ENCODE results near the gene SUPT5H. TPM values are rescaled to one million over a fixed set of nuclear protein-coding genes. Genes with fewer than 3 reads are reported as not detected.

Gene SUPT5H
- total and polyA plus RNA-seq, 2 of the 13 experiments (the other 11 are each of a cell fraction or from before 2014, with no cell fraction given) = 48.2 to 51.7 TPM

GRCh38 chr19:39408392-39409207 lies 36.8 kb upstream of the SUPT5H start:
- H3K79me2 ChIP-seq (ENCODE audit: insufficient read depth, low read length) = peaks cover 35% of the 10 kb centered on the region
- ChIA-PET POLR2A (interaction anchor here (0.9 to 5.8 kb wide), 5 partner anchors 11 to 37 kb away, joined by 3 to 117 read pairs (median 15); partner anchors contain the start of genes MED29, PAF1, RPS16 and SUPT5H), CTCF (ENCODE audit: low intra/inter-chr PET ratio, low total read pairs) (no interaction called here)
- peak overlapping the region; percentile 86 for H3K27ac ChIP-seq (ENCODE audit: extremely low read length, insufficient read depth, low read length)
- H3K36me3 ChIP-seq (replicated peaks in 1 of 2; ENCODE audit: control insufficient read depth in 1 of 2, insufficient read depth in 2 of 2, low read length in 2 of 2) = peaks cover 0 to 3% of the 10 kb centered on the region in 2 experiments; a peak in 1 of 5 replicates
- FAIRE-seq (no peak), DNase-seq (ENCODE audit: low spot score) (no peak), ATAC-seq (no peak)
- TSS peak; percentile 56 for BruUV-seq (replicated peaks)
- no peaks in the 10 kb centered on the region; a peak in 1 of 5 replicates for H3K27me3 ChIP-seq (ENCODE audit: control insufficient read depth in 1 of 2, insufficient read depth in 2 of 2, low read length in 2 of 2)
- no peak overlapping the region for H2AFZ ChIP-seq (ENCODE audit: low read length)
- 51% methylated on average over 20 of the region's 20 CpGs for WGBS (ENCODE audit: low lambda C conversion rate)
- peaks cover 40% of the 10 kb centered on the region for H3K4me1 ChIP-seq (ENCODE audit: insufficient read depth, low read length)
- peak overlapping the region; percentile 87 for H3K4me2 ChIP-seq (ENCODE audit: low read depth, low read length)
- in situ Hi-C loops (cut with HindIII; ENCODE audit: extremely low pct_ligation_motif_present, low pct_unique_long_range_greater_than_20kb) (no loop called here), intact Hi-C loops (cut with micrococcal nuclease; ENCODE audit: unreplicated experiment) (no loop called here)
- H3K4me3 ChIP-seq (replicated peaks in 1 of 3; ENCODE audit: insufficient read depth in 1 of 3, low read depth in 2 of 3, low read length in 3 of 3) = peak overlapping the region; percentile 97 to 98 (median 97)
- no peaks in the 10 kb centered on the region for H3K9me3 ChIP-seq (ENCODE audit: low read length)
- H3K9ac ChIP-seq (ENCODE audit: insufficient read depth, low read depth, low read length) = peak overlapping the region; percentile 92
- peaks cover 20% of the 10 kb centered on the region; the same call in 1 of the 2 replicates for H4K20me1 ChIP-seq (ENCODE audit: insufficient read depth, low read length)
- 0 out of 2 replicates have a peak, but pooled peaks have one; percentile 4 for TF ChIP-seq SAP130 (CRISPR knock-in tag; IDR thresholded peaks at IDR 0.05; ENCODE audit: low read depth)
- TF ChIP-seq ZNF775 (CRISPR knock-in tag; IDR thresholded peaks at IDR 0.05; ENCODE audit: borderline replicate concordance) = no peak
- peak; percentile 36; the same call in 1 of the 2 replicates for TF ChIP-seq ZC3H13 (CRISPR knock-in tag; IDR thresholded peaks at IDR 0.05)
- TF ChIP-seq RERE (CRISPR knock-in tag; IDR thresholded peaks at IDR 0.05; ENCODE audit: low read depth) = no peak
- TF ChIP-seq ZNF687 (CRISPR knock-in tag; IDR thresholded peaks at IDR 0.05) = peak; percentile 39; the same call in 1 of the 2 replicates
- TF ChIP-seq ZNF605 (CRISPR knock-in tag; IDR thresholded peaks at IDR 0.05) = no peak
- TF ChIP-seq MYPOP (CRISPR knock-in tag; IDR thresholded peaks at IDR 0.05) = no peak
- TF ChIP-seq POLR2G (IDR thresholded peaks at IDR 0.05; ENCODE audit: low read depth, low read length) = 0 out of 2 replicates have a peak, but pooled peaks have one; percentile 2
- TF ChIP-seq ZNF256 (CRISPR knock-in tag; conservative IDR thresholded peaks at IDR 0.05) = no peak
- peak; percentile 16; the same call in 1 of the 2 replicates for TF ChIP-seq TFAP4 (IDR thresholded peaks at IDR 0.05; ENCODE audit: borderline replicate concordance, low read depth)
